Measurements from ENCODE around the gene NFKBIB.

The NFKBIB gene

DNA sequence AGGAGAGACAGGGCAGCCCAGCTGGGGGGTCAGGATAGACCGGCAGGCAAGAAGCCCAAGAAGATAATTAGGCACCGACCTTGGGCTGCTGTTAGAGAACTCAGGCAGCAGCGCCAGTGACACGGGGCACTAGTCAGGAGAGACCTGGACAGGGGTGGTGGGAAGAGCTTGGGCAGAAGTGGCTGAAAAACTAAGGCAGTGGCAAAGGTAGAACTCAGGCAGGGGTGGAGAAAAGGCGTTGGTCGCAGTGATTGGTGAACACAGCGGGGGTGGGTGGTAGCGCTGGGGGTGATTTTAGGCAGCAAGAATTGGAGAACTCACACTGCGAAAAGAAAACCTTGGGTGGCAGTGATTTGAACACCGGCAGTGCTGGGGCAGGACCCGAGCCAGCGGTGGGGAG is 7.9 kb downstream of the NFKBIB start:
- DNase-seq: no peak

DNA sequence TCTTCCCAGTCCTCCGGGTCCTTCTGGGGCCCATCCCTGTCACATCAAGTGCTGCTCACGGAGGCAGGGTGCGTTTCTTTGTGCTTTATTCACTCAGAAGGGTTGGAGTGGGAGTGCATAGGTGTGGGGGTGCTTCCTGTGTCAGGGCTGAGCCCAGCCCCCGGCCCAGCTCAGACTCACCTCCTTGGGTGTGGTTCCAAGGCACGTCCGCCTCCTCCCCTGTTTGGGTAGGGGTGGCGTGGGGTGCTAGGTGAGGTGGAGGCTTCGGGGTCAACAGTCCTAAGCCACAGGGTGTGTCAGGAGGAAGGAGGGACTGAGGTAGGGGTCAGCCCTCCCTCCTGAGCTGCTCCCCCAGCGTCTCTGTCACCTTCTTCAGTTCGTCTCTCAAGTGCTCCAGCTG is 9.1 kb downstream of the NFKBIB start:
- DNase-seq: no peak

DNA sequence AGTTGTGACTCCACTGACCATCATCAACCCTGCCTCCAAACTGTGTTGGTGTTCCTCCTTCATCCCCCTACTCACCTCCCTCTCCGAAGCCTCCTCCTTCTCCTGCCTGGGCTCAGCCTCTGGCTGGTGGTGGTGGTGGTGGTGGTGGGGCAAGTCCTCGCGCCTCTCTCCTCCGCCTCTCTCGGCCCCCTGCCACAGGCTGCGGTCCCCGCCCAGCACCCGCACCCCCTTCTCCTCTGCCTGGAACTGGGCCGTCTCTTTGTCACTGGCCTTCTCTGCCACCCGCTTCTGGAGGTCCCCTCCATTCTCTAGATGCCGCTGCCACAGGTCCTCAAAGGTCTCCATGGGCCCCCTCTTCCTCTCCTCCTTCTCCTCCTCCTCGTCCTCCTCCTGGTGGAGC is 10.7 kb downstream of the NFKBIB start:
- no peak for DNase-seq

DNA sequence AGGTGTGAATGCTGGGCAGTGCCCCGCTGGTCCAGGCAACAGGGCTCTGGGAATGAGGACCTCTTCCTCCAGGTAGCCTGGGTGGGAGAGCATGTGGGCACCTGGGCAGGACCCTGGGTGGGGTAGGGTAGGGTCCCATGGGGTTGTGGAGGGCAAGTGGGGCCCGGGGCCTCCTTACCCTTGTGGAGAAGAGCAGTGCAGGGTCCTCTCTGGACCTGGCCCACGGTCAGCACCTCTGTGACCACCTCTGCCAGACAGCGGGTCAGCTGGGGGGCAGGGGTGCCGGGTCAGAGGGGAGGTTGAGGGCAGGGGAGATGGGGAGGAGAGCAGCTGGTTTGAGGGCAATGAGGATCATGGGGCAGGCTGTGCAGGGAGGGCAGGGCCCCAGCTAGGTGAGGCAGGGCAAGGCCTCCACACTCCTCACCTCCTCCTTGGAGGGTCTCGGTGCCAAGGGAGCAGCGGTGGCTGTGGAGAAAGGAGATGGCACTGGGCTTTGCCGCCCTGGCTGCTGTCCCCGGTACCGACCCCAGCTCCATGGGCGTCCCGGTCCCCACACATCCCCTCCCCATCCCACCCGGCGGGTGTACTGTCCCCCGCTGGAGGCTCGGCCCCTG is 11.7 kb downstream of the NFKBIB start:
- DNase-seq: no peak

DNA sequence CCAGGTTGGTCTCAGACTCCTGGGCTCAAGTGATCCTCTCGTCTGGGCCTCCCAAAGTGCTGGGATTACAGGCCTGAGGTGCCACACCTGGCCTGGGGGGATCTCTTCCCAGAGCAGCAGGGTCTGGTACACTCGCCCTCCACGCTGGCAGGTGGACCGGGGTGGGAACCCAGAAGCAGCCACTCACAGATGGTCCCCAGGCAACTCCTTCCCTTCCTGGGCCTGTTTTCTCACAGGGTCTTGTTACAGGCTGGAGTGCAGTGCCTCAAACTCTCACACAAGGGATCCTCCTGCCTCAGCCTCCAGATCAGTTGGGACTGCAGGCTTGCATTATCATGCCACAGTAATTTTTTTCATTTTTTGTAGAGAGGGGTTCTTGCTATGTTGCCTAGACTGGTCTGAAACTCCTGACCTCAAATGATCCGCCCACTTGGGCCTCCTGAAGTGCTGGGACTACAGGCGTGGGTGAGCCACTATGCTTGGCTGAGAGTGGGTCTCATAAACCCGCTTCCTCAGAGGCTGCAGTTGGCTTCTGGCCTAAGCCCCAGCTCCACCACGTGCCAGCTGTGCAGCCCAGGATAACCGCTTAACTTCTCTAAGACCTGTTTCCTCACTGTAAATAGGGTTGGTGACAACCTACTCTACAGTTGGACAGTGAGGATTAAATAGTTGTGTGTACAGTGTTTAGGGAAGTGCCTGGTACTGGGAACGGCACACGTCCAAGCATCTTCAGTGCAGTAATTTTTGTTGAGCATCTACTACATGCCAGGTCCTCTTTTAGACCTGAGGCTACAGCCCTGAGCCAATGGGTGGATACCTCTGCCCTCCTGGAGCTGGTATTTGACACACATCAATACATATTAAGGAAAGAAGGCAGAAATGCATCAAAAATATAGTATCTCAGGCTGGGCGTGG is 13.1 kb downstream of the NFKBIB start:
- no peak for DNase-seq

DNA sequence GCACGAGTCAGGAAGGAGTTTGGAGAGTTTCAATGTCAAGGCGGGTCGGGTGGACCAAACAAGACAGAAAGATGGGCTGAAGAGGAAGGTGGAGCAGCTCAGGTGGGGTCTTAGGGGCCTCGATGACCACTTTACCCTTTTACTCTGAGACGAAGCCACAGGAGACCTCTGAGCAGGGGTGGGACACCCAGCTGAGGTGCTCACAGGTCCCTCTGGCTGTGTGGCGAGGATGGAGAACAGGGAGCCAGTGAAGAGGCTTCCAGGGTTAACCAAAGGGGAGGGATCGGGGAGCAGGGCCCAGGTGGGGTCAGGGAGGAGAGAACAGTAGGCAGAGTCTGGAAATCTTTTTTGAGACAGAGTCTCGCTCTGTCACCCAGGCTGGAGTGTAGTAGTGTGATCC is 14.2 kb downstream of the NFKBIB start:
- DNase-seq: no peak

DNA sequence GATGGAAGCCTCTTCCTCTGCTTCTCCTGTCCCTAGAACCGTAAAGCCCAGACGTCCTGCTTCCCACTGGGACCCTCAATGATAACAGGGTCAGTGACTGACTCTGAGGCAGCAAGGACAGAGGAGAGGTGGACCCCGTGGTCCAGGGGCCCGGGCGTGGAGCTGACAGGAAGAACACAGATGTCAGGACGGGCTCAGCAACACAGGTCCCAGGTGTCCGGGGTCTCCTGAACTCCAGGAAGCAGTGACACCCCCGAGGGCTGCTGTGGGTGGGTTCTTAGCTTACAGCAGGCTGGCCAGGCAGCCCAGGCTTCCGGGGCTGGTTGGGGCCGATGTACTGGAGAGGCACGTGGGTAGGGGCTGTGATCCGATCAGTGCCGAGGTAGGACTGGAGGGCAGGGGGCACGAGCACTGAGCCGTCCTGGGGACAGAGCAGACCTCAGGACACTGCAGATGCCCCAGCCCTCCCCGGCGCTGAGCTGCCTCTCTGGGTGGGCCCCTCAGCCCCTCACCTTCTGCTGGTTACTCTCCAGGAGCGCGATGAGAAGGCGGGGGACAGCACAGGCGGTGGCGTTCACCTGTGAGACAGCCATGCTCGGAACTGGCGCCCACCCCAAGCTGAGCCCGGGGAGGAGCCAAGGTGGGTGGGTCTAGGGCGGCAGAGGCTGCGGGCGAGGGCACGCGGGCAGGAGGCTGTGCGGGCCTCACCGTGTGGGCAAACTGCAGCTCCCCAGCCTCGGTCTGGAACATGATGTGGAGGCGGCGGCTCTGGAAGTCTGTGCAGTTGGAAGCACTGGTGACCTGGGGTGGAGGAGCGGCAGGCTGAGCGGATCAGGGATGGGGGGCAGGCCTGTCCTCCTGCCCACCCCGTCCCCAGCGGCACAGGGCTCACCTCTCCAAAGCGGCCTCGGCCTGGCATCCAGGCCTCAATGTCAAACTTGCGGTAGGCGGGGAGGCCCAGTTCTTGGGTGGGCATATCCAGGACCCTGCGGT is 15.9 kb downstream of the NFKBIB start:
- no peak for DNase-seq

DNA sequence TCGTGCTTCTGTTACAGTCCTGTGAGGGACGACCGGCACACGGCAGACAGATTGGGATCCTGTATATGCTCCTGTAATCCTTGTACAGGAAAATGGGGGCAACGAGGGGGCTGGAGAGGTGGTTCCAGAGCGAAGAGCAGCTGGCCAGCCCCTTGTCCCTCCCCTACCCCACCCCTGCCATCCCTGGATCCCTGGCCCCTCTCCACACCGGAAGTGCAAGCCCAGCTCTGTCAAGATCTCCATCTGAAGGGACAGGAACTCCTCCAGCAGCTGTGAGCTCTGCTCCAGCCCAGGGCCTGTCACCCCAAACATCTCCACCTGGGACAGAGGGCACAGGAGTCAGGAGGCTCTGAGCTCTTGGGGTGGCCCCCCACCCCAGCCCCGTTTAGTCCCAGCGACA is 17.7 kb downstream of the NFKBIB start:
- no peak for DNase-seq

DNA sequence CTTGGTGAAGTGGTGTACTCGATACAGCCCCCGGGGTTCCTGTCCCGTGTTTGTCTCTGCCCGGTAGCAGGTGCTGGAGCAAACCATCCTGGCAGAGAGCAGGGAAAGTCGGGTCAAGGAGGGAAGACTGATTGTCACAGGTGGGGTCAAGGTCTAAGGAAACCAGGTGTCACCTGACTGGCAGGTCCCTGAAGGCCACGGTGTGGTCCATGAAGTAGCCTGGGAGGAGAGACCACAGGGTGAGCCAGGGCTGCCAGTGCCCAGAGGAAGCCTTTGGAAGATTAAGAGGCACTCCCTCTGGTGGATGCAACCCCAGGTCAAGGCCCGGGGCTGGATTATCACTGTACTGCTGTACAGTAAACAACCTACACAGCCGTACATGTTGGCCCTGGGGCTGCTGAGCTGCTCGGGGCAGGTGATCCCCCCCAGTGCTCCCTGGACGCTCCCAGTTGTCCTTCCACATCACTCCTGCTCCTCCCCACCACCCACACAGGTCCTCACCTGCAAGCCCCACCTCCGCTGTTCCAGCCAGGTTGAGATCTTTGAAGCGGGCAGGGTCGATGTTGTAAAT is 18.2 kb downstream of the NFKBIB start:
- peak in 1 of 3 experiments; percentile 4 for DNase-seq

DNA sequence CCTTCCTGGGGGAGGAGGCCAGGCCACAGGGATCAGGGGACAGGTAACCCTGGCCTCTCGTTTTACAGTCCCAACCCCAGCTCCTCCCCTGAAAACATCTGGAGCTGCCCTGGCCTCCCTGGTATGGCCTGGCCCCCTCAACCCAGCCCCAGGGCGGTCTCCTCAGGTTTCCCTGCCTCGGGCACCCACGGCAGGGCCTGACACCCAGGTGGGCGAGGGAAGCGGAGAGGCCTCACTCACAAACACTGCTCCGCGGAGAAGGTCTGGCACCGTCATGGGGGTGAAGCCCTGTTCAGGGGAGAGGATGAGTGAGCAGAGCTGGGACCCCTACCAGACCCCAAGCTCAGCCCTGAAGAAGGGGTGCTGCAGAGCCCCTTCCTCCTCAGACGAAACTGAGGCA is 18.8 kb downstream of the NFKBIB start:
- DNase-seq: no peak

DNA sequence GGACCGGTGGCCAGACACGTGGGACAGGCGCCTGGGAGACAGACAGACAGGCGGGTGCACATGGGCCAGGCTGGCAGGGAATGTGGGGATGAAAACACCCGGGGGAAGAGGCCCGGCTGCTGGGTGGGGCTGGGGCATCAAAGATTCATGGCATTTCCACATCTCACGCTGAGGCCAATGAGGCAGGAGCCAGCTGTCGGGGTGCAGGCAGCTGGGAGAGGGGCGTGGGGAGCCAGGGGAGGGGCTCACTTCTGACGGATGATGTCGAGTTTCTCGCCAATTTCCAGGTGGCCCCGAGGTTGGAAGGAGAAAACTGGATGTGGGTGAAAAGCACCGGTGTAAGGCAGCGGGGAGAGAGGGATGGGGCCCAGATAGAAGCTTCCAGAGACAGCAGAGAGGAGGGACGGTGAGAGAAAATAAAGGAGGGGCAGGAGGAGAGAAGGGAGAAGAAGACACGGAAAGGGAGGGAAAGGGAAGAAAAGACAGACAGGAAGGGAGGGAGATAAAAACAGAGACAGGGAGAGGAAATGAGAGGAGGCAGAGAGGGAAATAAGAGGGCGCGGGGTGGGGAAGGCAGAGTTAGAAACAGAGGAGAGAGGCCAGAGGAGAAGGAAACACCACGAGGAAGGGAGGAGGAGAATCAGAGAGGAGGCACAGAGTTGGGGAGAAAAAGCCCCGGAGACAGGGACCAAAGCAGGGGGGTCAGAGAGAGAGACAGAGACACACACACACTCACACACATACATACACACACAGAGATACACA is 20.2 kb downstream of the NFKBIB start:
- no peak for DNase-seq

DNA sequence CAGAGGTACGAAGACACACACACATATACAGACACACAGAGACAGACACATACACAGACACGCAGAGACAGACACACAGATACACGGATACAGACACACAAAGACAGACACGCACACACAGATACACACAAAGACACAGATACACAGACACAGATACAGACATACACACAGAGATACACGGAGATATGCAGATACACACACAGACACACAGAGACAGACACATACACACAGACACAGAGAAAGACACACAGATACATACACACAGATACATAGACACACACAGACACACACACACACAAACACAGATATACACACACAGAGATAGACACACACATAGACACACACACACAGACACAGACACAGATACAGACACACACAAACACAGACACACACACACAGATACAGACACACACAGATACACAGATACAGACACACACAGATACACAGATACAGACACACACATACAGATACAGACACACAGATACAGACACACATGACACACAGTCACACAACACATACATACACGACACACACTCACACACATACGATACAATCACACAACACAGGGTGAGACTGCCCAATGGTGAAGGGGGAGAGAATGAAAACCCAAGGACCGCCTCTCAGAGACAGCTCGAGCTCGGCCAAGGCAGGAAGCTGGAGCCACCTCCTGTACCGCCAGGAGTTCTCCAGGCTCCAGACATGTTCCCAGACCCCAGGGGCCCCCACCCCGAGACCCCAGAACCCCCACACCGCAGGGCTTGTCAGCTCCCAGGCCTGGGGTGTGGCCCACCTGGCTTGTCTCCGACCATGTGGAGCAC is 21.0 kb downstream of the NFKBIB start:
- DNase-seq: no peak

DNA sequence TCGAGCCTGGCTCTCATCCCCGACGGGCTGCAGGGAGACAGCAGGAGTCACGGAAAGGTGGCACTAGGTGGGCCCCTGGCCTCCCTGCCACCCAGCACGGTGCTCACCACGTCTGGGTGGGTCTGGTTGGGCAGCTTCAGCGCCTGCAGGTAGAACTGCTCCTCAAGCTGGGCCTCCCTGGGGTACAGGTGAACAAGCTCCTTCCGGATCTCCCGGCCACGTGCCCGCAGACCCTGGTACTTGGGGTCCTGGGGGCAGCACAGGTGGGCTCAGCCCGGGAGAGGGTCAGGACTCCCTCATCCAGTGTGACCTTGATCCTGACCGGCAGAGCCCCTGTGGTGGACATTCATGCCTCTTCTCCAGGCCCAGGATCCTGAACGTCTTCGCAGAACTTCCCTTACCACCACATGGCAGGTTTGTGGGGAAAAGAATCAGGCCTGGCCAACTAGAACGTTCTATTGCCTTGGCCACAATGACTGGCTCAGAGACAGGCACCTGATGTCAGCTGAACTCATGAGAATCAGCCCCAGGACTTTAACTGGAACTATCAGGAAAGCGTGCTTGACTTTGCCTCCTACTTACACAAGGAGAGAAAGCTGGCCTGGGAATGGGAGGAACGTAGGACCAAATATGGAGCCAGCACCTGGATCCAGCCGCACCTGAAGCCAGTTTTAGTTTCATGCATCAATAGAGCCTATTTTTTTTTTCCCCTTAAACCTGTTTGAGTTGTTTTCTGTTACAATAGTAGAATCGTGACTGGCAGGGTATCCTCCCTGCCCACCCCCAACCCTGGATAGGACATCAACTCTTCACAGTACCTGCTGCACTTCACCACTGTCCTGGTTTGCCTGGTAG is 21.9 kb downstream of the NFKBIB start:
- no peak for DNase-seq

DNA sequence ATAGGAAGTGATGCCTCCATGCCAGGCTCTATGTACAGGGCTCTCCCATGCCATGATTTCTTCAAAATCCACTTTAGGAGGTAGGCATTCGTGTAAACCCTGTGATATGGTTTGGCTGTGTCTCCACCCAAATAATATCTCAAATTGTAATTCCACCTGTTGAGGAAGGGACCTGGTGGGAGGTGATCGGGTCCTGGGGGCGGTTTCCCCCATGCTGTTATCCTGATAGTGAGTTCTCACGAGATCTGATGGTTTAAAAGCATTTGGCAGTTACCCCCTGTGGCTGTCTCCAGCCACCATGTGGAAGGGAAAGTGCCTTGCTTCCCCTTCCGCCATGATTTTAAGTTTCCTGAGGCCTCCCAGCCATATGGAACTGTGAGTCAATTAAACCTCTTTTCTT is 22.7 kb downstream of the NFKBIB start:
- no peak for DNase-seq

DNA sequence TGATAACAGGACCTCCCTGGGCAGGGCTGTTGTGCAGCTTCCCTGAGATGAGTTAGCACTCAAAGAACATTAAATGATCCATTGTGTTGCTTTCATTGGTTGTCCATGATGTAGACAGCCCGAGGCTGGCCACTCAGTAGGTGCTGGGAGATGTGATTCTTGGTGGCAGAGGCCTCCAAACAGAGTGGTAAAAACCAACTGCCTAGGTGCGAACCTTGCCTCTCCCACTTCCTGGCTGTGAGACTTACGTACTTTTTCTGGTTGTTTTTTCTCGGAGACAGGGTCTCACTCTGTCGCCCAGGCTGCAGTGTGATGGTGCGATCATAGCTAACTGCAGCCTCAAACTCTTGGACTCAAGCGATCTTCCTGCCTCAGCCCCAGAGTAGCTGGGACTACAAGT is 24.6 kb downstream of the NFKBIB start:
- no peak for DNase-seq

DNA sequence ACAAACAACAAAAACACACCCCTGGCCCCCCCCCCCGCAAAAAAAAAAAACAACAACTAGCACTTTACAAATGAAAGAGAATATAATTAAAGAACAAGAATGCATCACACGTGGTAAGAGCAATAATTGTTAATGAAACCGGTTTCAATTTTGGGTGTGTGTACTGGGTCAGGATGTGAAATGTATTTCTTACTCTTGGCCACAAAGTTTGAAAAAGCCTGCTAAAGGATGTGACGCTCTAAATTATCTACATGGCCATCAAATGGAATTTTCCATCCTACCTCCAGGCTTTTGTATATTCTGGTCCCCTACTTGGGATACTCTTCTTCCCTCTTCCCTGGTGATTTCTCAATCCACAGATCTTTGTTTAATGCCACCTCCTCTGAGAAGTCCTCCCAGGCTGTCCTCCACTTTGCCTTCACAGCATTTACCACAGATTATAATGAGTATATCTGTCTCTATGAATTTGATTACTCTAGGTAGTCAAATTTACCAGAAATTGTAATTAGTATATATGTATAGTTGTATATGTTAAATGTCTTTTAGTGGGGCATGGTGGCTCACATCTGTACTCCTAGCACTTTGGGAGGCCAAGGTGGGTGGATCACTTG is 28.7 kb downstream of the NFKBIB start:
- DNase-seq: no peak

DNA sequence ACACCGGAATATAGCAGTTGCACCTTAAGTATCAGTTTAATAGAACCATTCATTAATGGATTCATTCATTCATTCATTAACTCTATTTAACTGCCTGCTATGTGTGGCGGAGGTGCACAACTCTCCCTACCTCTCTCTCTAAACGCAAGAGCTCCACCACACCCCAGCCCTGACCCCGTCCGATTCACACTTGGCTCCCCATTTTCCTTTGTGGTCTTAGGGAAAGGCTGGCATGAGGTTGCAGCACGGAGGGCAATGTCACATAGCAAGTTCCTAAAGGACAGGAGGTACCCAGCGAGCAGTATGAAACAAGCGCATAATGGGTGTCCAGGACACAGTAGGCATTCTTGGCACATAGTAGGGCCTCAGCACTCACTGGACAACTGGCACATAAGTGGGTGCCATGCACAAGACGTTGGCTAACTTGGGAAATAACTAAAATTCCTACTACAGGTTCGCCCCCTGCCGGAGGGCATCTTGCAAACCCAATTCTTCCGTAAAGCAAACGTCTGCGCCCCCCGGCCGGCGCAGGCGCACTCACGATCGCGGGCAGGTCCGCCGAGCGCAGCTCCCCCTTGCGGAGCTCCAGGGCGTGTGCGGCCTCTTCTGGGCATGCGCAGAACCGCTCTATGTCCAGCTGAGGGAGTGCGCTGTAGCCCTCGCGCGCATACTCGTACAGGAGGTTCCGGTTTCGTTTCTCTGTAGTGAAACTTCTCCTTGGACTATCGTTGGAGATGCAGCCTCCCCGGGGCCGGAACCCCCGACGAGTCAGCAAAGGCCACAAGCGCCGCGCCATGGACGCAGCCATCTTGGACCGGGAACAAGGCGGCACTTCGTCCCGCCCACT is 30.4 kb downstream of the NFKBIB start, which contains the start of gene SARS2:
TSS of gene SARS2 (minus strand) at position 835 of the 847 bp plus-strand sequence. CDS start at position 808, 27 bp downstream.
- DNase-seq: peak; percentile 94 to 98 (median 97)

DNA sequence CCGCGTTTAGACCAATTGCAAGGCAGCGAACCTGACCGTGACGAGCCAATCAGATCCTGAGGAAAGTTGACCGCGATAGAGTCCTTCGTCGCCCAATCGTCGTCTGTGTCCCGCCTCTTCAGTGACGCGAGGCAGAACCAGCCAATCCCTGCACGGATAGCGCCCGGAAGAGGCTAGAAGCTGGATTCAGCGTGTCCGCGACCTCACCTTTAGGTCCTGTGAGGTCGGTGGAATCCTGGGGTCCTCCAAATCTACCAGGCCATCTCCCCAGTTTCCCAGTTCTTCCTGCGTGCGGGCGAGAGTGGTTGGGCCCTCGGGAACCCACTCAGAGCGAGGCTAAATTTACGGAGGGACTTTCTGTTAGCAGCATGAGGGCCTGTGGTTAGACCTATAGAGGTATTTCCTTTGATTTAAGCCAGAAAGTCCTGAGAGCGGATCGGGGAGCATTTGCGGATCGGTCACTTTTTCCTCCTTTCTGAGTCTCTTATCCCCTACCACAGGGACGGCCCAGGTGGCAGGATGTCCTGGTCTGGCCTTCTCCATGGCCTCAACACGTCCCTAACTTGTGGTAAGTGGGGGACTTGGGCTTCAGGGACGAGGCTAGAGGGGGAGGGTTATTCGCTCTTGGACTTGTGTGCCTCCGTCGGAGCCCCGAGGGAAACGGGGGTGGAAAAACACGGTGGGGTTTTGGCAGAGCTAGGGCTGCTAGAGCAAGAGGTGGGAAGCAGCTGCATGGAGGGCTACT is 31.2 kb downstream of the NFKBIB start, which contains the start of gene MRPS12:
TSS of gene MRPS12 (plus strand) at position 169 of the 745 bp plus-strand sequence. CDS start at position 520, 351 bp downstream.
- peak; percentile 97 to 99 (median 99) for DNase-seq
